Loucy (cell line): ENCODE measurements around the gene FOXP4.
A peak's percentile ranks its signal among the peaks of the same experiment; 100 is the strongest.

Experiments
- H2AFZ ChIP-seq: fragments of 200-600 bp; sonication (generic); 2 replicates; pipeline ENCODE4 v1.6.0; 2016; ENCODE audit warnings: antibody characterized with exemption, mild to moderate bottlenecking, low read length, moderate library complexity
- H3F3A ChIP-seq: fragments of 200-600 bp; 2 replicates; pipeline ENCODE4 v1.6.0; 2016; ENCODE audit warnings: antibody characterized with exemption, low read depth, mild to moderate bottlenecking
- H3K27me3 ChIP-seq: fragments of 200-600 bp; sonication (generic); 2 replicates; pipeline ENCODE4 v1.6.1; 2014; ENCODE audit warnings: low read length, mild to moderate bottlenecking; ENCODE audit not compliant: insufficient read depth, poor library complexity, severe bottlenecking
- H3K36me3 ChIP-seq: fragments of 200-600 bp; sonication (generic); 2 replicates; pipeline ENCODE4 v1.6.1; 2016; ENCODE audit warnings: low read length; ENCODE audit not compliant: insufficient read depth
- H3K4me1 ChIP-seq: fragments of 200-600 bp; sonication (generic); 2 replicates; pipeline ENCODE4 v1.5.1; 2014; ENCODE audit warnings: low read length, mild to moderate bottlenecking; ENCODE audit not compliant: insufficient read depth, poor library complexity, severe bottlenecking
- H3K4me2 ChIP-seq: fragments of 200-600 bp; sonication (generic); 2 replicates; pipeline ENCODE4 v1.6.0; 2014; ENCODE audit warnings: antibody characterized with exemption, low read length, low read depth, mild to moderate bottlenecking; ENCODE audit not compliant: poor library complexity, severe bottlenecking
- H3K4me3 ChIP-seq: fragments of 200-600 bp; sonication (generic); 2 replicates; pipeline ENCODE4 v1.5.1; 2014; ENCODE audit warnings: low read length, mild to moderate bottlenecking, mixed read lengths; ENCODE audit not compliant: poor library complexity, severe bottlenecking
- H3K79me2 ChIP-seq: fragments of 200-600 bp; sonication (generic); 2 replicates; pipeline ENCODE4 v1.6.1; 2014; ENCODE audit warnings: low read length; ENCODE audit not compliant: insufficient read depth
- H3K9ac ChIP-seq: fragments of 200-600 bp; sonication (generic); 2 replicates; pipeline ENCODE4 v1.6.0; 2014; ENCODE audit warnings: mild to moderate bottlenecking, low read depth, low read length, moderate library complexity; ENCODE audit not compliant: poor library complexity, severe bottlenecking
- H3K9me2 ChIP-seq: fragments of 200-600 bp; sonication (generic); replicated peaks from 2 replicates; pipeline ENCODE4 v1.6.1; 2016; ENCODE audit warnings: low read depth, low read length, mixed read lengths
- H3K9me3 ChIP-seq: fragments of 200-600 bp; sonication (generic); 2 replicates; pipeline ENCODE4 v1.6.1; 2014; ENCODE audit warnings: mild to moderate bottlenecking, antibody characterized with exemption, low read length, low read depth; ENCODE audit not compliant: insufficient read depth
- H4K20me1 ChIP-seq: fragments of 200-600 bp; sonication (generic); 2 replicates; pipeline ENCODE4 v1.6.0; 2014; ENCODE audit warnings: antibody characterized with exemption, low read length, mild to moderate bottlenecking; ENCODE audit not compliant: insufficient read depth, poor library complexity, severe bottlenecking
- CTCF ChIP-seq: fragments of 200-600 bp; sonication (generic); conservative IDR thresholded peaks from 2 replicates; pipeline ENCODE4 v1.5.1; 2014; ENCODE audit warnings: mild to moderate bottlenecking, antibody characterized with exemption, low read length
- EZH2phosphoT487 ChIP-seq: fragments of 200-600 bp; IDR thresholded peaks from 2 replicates; pipeline ENCODE4 v1.6.1; 2018; ENCODE audit warnings: antibody characterized with exemption, mild to moderate bottlenecking, moderate library complexity, borderline replicate concordance

The FOXP4 gene

GRCh38 chr6:41546866-41547798 lies 951 bp downstream of the FOXP4 start:
- H4K20me1 ChIP-seq: peaks cover 41% of the 10 kb centered on the region
- peak overlapping the region; percentile 97 for H3K4me2 ChIP-seq
- no peaks in the 10 kb centered on the region for H3K9me3 ChIP-seq
- no peaks in the 10 kb centered on the region; the same call in 1 of the 2 replicates for H3K36me3 ChIP-seq
- H3K4me3 ChIP-seq: peak overlapping the region; percentile 99
- TF ChIP-seq CTCF: no peak
- no peak for TF ChIP-seq EZH2phosphoT487
- H3K27me3 ChIP-seq: no peaks in the 10 kb centered on the region
- H3F3A ChIP-seq: no peaks in the 10 kb centered on the region
- H3K4me1 ChIP-seq: peaks cover 61% of the 10 kb centered on the region
- H3K9ac ChIP-seq: peak overlapping the region; percentile 82
- H3K9me2 ChIP-seq: no peaks in the 10 kb centered on the region
- no peak overlapping the region; the same call in 1 of the 2 replicates for H2AFZ ChIP-seq
- H3K79me2 ChIP-seq: peaks cover 76% of the 10 kb centered on the region

GRCh38 chr6:41547799-41548097 lies 1.6 kb downstream of the FOXP4 start:
- Histone ChIP-seq H4K20me1 (peaks cover 44% of the 10 kb centered on the region), H3K9me2 (no peaks in the 10 kb centered on the region), H3K9ac (peak overlapping the region; percentile 82), H3K79me2 (peaks cover 82% of the 10 kb centered on the region), H2AFZ (no peak overlapping the region; the same call in 1 of the 2 replicates), H3K27me3 (no peaks in the 10 kb centered on the region), H3K4me1 (peaks cover 61% of the 10 kb centered on the region), H3K4me2 (peak overlapping the region; percentile 97), H3F3A (no peaks in the 10 kb centered on the region), H3K9me3 (no peaks in the 10 kb centered on the region), H3K36me3 (no peaks in the 10 kb centered on the region; the same call in 1 of the 2 replicates), H3K4me3 (peak overlapping the region; percentile 99)
- TF ChIP-seq CTCF (no peak), EZH2phosphoT487 (no peak)

GRCh38 chr6:41548098-41548840 lies 2.1 kb downstream of the FOXP4 start:
- H3F3A ChIP-seq: no peaks in the 10 kb centered on the region
- H3K36me3 ChIP-seq: no peaks in the 10 kb centered on the region; the same call in 1 of the 2 replicates
- no peaks in the 10 kb centered on the region for H3K9me2 ChIP-seq
- no peaks in the 10 kb centered on the region for H3K27me3 ChIP-seq
- H4K20me1 ChIP-seq: peaks cover 50% of the 10 kb centered on the region
- H3K4me1 ChIP-seq: peaks cover 66% of the 10 kb centered on the region
- H3K4me2 ChIP-seq: peak overlapping the region; percentile 97
- H3K9me3 ChIP-seq: no peaks in the 10 kb centered on the region
- H3K9ac ChIP-seq: peak overlapping the region; percentile 82
- H3K4me3 ChIP-seq: peak overlapping the region; percentile 99
- peaks cover 87% of the 10 kb centered on the region for H3K79me2 ChIP-seq
- H2AFZ ChIP-seq: no peak overlapping the region
- TF ChIP-seq CTCF (no peak), EZH2phosphoT487 (no peak)
